ENCODE results near the gene RASA3. TPM values are rescaled to one million over a fixed set of nuclear protein-coding genes. Genes with fewer than 3 reads are reported as not detected.

Gene RASA3
- polyA plus RNA-seq, 1 donor = 11.5 TPM

DNA sequence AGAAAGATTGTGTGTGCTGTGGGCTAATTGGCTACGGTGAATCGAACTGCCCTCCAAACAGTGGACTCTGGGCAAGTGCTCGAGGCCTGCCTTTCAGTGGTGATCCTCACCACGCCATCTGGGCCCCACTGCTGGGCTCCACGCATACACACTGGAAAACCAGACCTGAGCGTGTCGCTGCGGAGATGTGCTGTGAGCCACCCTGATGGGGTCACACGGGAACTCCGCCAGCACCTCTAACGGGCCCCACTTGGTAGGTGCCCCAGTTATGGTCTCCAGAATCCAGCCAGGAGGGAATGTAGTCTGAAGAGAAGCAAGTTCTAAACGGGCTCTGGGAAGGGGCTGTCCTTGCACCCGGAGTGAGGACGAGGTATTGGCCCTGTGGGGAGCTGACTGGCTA lies 197.8 kb downstream of the RASA3 start:
- no peak for DNase-seq

DNA sequence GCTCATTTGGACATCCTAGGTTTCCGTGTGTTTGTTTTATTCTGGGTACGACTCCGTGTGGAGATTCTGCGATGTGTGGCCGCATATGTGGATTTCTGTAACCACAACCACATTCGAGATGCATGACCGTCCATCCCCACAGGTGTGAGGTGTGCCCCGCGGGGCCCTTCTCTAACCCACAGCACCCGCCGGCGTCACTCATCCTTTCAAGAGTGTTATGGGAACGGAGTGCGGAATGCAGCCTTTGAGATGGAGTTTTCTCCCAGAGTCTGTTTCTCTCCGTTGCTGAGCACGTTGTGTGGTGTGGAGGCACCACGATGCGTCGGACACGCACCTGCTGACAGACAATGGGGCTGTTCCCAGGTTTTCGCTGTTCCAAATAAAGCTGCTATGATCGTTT lies 198.5 kb downstream of the RASA3 start:
- DNase-seq = no peak

DNA sequence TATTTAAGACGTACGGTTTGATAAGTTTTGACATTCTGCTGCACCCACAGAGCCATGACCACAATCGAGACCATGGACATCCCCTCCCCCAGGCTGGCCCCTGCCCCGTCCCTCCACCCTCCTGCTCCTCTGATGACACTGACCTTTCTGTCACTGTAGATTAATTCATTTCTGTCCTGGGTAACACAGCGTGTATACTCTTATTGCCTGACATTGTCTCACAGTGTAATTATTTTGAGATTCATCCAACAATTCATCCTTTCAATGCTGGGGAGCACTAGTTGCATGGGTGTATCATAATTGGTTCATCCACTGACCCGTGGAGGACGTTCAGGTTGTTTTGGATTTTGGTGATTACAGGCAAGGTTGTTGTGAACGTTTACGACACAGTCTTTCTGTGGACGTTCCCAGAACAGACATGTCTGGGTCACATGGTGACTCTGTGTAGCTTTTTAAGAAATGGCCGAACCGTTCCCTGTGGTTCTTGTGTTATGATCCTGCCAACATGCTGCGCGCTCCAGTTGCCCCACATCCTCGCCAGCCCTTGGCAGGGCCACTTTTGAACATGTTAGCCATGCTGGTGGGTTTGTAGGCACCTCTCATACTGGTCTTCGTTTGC lies 200.5 kb downstream of the RASA3 start:
- no peak for DNase-seq

DNA sequence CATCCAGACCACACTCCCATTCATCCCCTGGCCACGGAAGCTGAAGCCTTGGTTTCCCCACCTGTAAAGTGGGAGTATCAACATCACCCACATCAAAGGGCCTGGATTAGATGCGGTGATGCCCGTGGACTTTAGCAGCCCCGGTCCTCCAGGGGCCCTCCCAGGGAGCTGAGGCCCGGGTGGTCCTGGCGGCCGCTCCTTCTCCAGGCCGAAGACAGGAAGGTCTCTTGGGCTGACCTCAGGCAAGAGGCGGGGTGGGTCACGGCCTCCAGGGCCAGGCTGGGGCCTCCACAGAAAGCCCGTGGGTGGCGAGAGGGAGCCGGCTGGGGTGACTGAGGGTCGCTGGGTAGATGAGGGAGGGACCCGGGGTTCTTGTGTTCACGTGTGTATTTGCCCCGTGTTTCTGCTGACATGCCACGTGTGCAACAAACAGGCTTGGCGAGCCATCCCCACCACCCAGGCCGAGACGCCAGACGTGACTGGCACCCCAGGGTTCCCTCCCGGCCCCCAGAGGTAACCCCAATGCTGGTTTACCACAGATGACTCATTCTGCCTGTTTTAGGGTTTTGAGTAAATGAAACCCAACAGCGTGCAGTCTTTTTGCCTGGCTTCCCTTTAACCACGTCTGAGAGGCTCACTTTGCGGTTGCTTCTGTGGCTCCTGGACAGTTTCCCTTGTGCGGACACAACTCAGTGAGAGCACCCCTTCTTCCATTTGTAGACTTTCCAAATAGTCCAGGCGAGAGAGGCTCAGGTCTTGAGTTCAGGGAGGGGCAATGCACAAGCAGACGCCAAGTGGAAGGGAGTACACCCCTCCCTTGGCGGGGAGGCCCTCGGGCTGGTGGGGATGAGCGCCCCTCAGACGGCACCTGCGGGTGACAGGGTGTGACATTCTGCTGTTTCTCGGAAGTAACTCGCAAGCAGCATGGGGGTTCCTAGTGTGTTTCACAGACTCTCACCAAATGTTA lies 201.5 kb downstream of the RASA3 start:
- no peak for DNase-seq

DNA sequence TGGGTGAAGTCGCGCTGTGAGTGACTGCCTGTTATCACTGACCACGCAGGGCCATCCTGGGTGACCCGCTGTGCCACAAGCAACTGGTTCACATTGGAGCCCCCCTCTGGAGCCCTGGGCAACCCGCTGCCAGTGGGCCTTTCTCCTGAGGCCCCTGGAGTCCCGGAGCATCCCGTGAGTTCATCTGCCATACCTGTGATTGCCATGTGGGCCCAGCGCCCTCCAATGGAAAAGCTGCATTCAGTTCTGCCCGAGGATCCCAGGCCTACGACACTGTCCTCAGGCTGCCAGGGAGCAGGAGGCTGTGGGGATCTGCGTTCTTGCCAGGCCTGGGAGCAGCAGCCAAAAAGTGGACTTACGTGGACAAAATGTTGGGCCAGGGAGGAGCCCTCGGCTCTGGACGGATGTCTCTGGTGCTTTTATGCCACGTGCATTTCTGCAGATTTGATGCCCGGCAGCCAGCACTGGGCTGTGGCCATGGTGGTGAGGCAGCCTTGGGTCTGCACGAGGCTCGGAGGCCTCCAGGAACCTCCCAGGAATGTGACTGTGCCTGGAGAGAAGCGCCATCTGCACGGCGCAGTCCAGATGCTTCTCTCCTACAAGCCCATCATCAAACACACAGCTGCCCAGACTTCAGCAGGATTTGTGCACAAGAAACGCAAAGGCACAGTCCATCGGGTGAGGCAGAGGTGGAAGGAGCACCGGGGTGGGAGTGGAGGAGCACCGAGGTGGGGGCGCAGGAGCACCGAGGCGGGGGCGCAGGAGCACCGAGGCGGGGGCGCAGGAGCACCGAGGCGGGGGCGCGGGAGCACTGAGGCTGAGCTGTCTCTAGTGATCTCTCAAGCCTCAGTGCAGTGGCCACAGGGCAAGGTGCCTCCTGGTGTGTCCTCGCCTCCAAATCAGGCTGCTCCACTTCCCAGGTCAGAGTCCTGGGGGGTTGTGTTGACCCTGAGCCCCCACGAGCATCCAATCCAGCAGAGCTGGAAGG lies 202.5 kb downstream of the RASA3 start:
- DNase-seq = no peak

DNA sequence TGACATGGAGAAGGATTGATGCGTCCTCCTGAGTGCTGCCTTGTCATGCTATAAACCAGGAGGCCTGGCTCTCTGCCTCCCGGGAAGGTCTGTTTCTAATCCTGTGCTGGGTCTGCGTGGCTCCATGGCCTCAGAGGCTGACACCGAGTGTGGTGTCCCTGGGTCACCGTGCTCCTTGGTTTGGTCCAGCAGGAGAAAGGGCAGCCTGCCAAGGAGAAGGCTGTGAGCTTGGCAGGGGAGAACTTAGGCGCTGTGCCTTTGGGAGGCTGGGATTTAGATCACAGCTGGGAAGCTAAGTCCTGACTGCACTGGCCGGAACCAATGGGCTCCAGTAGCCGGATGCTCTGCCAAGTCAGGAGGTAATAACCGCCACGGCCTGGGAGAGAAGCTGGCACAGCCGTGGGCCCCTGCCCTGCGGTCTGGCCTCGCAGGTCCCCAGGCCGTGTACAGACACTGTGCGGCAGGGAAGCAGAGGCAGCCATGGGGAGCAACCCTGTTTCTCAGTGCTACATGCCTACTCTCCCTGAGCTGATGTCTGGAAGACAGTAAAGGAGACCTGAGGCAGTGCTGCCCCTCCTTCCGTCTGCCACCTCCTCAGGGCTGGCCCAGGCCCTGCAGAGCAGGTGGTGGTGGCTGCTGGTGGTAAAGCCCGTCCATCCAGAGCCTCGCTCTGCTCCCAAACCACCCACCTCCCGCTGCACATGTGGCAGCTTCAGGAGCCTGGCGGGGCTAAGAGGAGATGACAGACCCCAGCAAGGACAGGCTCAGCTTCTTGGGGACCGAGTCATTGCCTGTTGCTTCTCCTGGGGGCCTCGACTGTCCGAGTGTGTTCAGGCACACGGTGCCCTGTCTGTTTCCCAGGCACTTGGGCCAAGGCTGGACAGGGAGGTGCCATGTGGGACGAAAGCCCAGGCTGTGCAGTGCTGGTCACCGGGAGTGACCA lies 203.5 kb downstream of the RASA3 start:
- DNase-seq = no peak

Other genes starting within 250 kb of the RASA3 start
- 0.10 TPM for gene C13orf46, start 158.5 kb downstream of the RASA3 start, polyA plus RNA-seq (ENCODE audit: insufficient read length)
- not detected for gene CFAP97D2, start 46.6 kb upstream of the RASA3 start, polyA plus RNA-seq (ENCODE audit: insufficient read length)
- 161 TPM for gene CDC16, start 102.3 kb upstream of the RASA3 start, polyA plus RNA-seq (ENCODE audit: insufficient read length)
- gene UPF3A, start 149.0 kb upstream of the RASA3 start, polyA plus RNA-seq (ENCODE audit: insufficient read length) = 207 TPM
- gene CHAMP1, start 181.9 kb upstream of the RASA3 start, polyA plus RNA-seq (ENCODE audit: insufficient read length) = 40.6 TPM

Measured in left kidney (tissue), 2 donors.